Kidney epithelial cell (primary cell): Measurements from ENCODE around the gene ACTR3. TPM values are rescaled to one million over a fixed set of nuclear protein-coding genes. Genes with fewer than 3 reads are reported as not detected.

Experiments
- DNase-seq: peaks from one replicate; pipeline ENCODE4 v3.0.0-alpha.2; 2010; ENCODE audit warnings: low read depth
- H3K27me3 ChIP-seq: 2 replicates; pipeline ENCODE4 v1.6.0; 2011; ENCODE audit warnings: low read length; ENCODE audit not compliant: control insufficient read depth, insufficient read depth
- H3K36me3 ChIP-seq: 2 replicates; pipeline ENCODE4 v1.5.1; 2011; ENCODE audit warnings: low read length; ENCODE audit not compliant: control insufficient read depth, insufficient read depth
- H3K4me3 ChIP-seq: 2 replicates; pipeline ENCODE4 v1.5.1; 2011; ENCODE audit warnings: low read depth, mild to moderate bottlenecking, control low read depth, low read length
- total RNA-seq: library from RNA; depleted of rRNA; stranded (reverse); fragments of >200 nt; gene quantifications from 2 replicates; pipeline ENCODE4 v1.2.3, GENCODE V29; 2015
- TF ChIP-seq, protein P1 (sequence below): IDR thresholded peaks from 2 replicates; pipeline ENCODE4 v1.5.1; 2011; ENCODE audit warnings: mild to moderate bottlenecking, moderate library complexity, low read length, control low read depth, inconsistent platforms; ENCODE audit not compliant: insufficient read depth, poor library complexity, severe bottlenecking

ACTR3 gene
- total RNA-seq, 1 donor from 2014 or later, result 240 TPM

DNA sequence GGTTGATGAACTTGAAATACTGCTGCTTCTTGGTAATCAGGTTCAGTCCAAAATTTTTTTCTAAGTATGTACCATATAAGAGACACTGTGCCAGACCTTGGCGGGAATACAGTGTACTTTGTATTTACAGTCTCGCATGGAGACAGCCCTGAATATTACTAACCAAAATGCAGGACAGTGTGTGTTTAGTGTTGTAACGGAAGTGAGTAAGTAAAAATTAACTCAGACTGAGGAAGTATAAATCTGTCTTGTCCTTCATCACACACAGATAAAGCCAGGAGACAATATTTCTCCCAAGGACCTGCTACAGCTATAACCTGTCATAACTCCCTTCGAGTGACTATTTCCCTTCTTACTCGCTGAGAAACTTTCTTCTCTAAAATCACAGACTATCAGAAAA lies 76.9 kb downstream of the ACTR3 start:
- DNase-seq, result no peak
- H3K36me3 ChIP-seq, result no peaks in the 10 kb centered on the region
- TF ChIP-seq, protein P1, sequence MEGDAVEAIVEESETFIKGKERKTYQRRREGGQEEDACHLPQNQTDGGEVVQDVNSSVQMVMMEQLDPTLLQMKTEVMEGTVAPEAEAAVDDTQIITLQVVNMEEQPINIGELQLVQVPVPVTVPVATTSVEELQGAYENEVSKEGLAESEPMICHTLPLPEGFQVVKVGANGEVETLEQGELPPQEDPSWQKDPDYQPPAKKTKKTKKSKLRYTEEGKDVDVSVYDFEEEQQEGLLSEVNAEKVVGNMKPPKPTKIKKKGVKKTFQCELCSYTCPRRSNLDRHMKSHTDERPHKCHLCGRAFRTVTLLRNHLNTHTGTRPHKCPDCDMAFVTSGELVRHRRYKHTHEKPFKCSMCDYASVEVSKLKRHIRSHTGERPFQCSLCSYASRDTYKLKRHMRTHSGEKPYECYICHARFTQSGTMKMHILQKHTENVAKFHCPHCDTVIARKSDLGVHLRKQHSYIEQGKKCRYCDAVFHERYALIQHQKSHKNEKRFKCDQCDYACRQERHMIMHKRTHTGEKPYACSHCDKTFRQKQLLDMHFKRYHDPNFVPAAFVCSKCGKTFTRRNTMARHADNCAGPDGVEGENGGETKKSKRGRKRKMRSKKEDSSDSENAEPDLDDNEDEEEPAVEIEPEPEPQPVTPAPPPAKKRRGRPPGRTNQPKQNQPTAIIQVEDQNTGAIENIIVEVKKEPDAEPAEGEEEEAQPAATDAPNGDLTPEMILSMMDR, result no peak
- H3K4me3 ChIP-seq, result no peak overlapping the region
- no peaks in the 10 kb centered on the region for H3K27me3 ChIP-seq

DNA sequence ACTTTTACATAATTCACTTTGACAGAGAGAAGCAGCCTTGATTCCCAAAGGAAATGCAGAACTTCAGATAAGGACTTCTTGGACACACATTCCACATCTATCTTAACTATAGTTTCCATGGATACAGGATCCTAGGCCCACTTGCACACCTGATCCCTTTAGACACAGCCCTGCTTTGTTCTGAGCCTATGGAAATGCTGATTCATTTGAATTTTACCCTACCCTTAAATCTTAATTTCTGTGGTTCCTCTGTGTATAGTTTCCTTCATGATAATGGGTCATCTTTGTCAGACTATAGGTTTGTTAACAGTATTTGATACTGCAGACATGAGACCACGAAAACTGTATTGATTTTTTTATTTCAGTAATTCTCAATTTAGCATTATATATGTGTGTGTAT lies 77.4 kb downstream of the ACTR3 start:
- Histone ChIP-seq H3K27me3 (no peaks in the 10 kb centered on the region), H3K36me3 (no peaks in the 10 kb centered on the region), H3K4me3 (no peak overlapping the region)
- DNase-seq, result no peak
- TF ChIP-seq, protein P1, result no peak

DNA sequence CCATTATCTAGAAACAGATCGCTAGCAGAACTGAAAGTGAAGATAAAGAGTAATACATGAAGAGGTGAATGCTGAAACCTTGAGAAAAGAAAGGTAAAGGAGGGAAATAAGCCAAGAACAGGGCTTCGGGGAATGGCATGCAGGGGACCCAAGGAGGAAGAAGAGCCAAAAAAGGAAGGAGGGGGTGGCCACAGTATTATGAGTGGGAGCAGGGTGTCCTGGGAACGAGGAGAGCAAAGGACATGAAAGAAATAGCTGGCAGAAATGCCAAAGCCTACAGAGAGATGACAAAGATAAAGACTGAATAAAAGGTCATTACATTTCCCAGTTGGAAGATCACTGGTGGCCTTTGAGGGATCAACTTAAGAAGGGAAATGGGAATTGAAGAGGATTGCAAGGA lies 82.9 kb downstream of the ACTR3 start:
- Histone ChIP-seq H3K4me3 (no peak overlapping the region), H3K27me3 (no peaks in the 10 kb centered on the region), H3K36me3 (no peaks in the 10 kb centered on the region)
- no peak for DNase-seq
- TF ChIP-seq, protein P1, result no peak

DNA sequence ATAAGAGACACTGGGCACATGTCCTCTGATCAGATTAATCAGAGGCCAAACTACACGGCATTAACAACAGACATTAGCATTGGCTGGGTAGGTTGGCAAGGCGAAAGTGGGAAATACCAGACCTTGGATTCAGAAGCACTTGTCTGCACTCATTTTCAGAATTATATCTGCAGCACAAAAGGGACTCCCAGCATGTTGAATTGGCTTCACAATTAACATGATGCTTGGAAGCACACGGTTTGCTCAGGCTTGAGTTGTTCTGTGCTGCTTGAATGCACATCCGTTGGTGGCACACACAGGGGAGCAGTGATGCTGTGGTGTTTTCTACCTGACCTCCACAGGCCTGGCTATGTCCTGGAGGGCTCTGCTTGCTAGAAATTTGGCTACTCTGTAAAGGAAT lies 83.9 kb downstream of the ACTR3 start:
- no peak for DNase-seq
- TF ChIP-seq, protein P1, result no peak
- Histone ChIP-seq H3K4me3 (no peak overlapping the region), H3K27me3 (no peaks in the 10 kb centered on the region), H3K36me3 (no peaks in the 10 kb centered on the region)

DNA sequence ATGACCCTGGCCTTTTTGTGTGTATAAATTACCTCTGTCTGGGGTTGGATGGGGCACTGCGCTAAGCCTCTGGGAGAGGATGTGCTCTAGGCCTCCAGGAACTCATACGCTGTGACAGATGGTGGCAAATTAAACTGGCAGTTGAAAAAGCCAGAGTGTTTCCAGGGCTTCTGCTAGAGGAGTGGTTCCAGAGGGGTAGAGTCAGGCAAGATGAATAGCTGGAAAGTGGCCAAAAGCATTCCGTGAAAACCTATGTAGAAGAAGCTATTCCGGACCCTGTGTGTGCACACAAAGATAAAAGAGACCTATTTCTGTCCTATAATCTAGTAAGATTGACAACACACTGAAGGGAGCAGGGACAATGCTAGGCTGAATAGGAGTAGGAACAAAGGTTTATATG lies 84.8 kb downstream of the ACTR3 start:
- Histone ChIP-seq H3K4me3 (no peak overlapping the region), H3K27me3 (no peaks in the 10 kb centered on the region), H3K36me3 (no peaks in the 10 kb centered on the region)
- TF ChIP-seq, protein P1, result no peak
- no peak for DNase-seq

DNA sequence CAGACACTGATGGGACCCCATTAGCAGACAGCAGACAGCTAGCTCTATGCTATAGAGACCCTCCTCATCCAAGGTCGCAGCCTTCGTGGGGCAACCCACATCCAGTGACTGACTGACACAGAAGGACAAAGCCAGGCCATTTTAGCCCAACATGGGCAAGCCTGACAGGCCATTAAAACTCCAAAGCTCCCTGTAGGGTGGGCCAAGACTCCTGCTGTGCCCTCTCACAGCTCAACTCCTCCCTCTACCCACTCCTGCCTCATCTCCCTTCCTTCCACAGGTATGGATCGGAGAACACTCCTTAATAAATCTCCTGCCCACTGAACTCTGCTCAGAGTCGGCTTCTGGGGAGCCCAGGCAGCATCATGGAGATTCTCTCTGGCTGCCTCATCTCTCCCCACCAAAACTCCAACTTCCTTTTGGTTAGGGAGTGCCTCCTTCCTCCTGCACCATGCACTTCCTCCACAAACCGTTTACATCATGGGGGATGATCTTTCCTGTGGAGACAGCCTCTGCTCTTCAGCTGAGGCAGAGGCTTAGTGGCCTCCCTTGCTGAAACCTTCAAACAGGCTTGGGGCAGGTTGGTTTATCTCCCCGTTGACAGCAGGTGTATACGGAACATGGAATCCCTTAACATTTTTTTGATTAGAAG lies 86.5 kb downstream of the ACTR3 start:
- Histone ChIP-seq H3K4me3 (no peak overlapping the region), H3K27me3 (no peaks in the 10 kb centered on the region), H3K36me3 (no peaks in the 10 kb centered on the region)
- DNase-seq, result no peak
- TF ChIP-seq, protein P1, result no peak
